AG09309 (cell line): Measurements from ENCODE around the gene ALDH16A1.

Experiments
- DNase-seq: peaks from one replicate; pipeline ENCODE4 v3.0.0-alpha.2; 2010; ENCODE audit warnings: low read depth
- H3K4me3 ChIP-seq: 2 replicates; pipeline ENCODE4 v1.5.1; 2011; ENCODE audit warnings: mild to moderate bottlenecking, low read depth, low read length, moderate library complexity; ENCODE audit not compliant: control insufficient read depth
- TF ChIP-seq, protein P1 (sequence below): IDR thresholded peaks from 2 replicates; pipeline ENCODE4 v1.5.1; 2011; ENCODE audit warnings: mild to moderate bottlenecking, low read depth, low read length, inconsistent platforms; ENCODE audit not compliant: insufficient read depth, control insufficient read depth; ENCODE audit errors: missing control alignments

ALDH16A1 gene

GRCh38 chr19:49502866-49503581 is 50.0 kb downstream of the ALDH16A1 start:
- peak; percentile 77 for DNase-seq
- TF ChIP-seq, protein P1, sequence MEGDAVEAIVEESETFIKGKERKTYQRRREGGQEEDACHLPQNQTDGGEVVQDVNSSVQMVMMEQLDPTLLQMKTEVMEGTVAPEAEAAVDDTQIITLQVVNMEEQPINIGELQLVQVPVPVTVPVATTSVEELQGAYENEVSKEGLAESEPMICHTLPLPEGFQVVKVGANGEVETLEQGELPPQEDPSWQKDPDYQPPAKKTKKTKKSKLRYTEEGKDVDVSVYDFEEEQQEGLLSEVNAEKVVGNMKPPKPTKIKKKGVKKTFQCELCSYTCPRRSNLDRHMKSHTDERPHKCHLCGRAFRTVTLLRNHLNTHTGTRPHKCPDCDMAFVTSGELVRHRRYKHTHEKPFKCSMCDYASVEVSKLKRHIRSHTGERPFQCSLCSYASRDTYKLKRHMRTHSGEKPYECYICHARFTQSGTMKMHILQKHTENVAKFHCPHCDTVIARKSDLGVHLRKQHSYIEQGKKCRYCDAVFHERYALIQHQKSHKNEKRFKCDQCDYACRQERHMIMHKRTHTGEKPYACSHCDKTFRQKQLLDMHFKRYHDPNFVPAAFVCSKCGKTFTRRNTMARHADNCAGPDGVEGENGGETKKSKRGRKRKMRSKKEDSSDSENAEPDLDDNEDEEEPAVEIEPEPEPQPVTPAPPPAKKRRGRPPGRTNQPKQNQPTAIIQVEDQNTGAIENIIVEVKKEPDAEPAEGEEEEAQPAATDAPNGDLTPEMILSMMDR: peak; percentile 70
- no peak overlapping the region for H3K4me3 ChIP-seq

DNA sequence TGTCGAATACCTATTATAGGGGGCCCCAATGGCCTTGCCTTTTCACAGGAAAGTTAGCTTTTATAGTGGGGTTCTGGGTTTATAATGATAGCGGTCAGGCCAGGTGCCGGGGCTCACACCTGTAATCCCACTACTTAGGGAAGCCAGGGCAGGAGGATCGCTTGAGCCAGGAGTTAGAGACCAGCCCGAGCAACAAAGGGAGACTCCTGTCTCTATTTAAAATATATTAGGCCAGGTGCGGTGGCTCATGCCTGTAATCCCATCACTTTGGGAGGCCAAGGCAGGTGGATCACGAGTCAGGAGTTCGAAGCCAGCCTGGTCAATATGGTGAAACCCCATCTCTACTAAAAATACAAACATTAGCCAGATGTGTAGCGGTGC is 50.5 kb downstream of the ALDH16A1 start:
- H3K4me3 ChIP-seq: no peak overlapping the region
- TF ChIP-seq, protein P1: no peak

GRCh38 chr19:49506575-49507105 is 53.6 kb downstream of the ALDH16A1 start:
- H3K4me3 ChIP-seq: no peak overlapping the region
- DNase-seq: no peak
- TF ChIP-seq, protein P1: peak; percentile 86

More for the DNA sequence above, 50.5 kb downstream of the ALDH16A1 start:
- DNase-seq: no peak

GRCh38 chr19:49507803-49508494 is 54.9 kb downstream of the ALDH16A1 start:
- TF ChIP-seq, protein P1: no peak
- no peak overlapping the region for H3K4me3 ChIP-seq
- DNase-seq: no peak

DNA sequence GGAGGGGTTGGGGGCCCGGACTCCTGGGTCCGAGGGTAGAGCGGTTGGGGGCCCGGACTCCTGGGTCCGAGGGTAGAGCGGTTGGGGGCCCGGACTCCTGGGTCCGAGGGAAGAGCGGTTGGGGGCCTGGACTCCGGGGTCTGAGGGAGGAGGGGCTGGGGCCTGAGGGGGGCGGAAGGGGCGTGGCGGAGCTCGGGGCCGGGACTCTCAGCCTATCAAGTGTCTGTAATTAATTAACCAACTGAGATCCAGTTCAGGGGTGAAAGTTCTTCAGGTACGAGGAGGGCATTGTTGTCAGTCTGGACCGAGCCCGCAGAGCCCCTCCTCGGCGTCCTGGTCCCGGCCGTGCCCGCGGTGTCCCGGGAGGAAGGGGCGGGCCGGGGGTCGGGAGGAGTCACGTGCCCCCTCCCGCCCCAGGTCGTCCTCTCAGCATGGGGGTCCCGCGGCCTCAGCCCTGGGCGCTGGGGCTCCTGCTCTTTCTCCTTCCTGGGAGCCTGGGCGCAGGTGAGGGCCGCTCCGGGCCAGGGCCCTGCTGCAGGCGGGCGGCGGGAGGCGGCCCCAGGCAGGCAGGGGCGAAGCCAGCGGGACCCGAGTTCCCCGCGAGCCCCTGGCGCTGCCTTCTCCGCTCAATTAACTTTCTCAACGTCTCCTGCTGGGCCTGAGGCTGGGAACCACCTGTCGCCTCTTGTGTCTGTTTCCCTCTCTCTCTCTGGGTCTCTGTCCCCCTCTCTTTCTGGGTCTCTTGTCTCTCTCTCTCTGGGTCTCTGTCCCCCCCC is 60.1 kb downstream of the ALDH16A1 start:
- no peak for DNase-seq
- TF ChIP-seq, protein P1: no peak
- H3K4me3 ChIP-seq: peak overlapping the region; percentile 58

DNA sequence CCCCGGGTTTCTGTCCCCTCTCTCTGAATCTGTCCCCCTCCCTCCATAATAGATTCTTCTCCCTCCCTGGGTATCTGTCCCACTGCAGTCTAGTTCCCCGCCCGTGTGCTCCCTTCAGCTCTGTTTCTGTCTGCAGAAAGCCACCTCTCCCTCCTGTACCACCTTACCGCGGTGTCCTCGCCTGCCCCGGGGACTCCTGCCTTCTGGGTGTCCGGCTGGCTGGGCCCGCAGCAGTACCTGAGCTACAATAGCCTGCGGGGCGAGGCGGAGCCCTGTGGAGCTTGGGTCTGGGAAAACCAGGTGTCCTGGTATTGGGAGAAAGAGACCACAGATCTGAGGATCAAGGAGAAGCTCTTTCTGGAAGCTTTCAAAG is 60.7 kb downstream of the ALDH16A1 start:
- no peak for DNase-seq
- TF ChIP-seq, protein P1: no peak
- H3K4me3 ChIP-seq: no peak overlapping the region
